ENCODE data around the gene CDH4. TPM values are rescaled to one million over a fixed set of nuclear protein-coding genes. Genes with fewer than 3 reads are reported as not detected.

CDH4 gene
- total and polyA plus RNA-seq, 9 of the 15 experiments (the other 6 are each of a cell fraction or from before 2014, with no cell fraction given) = 0.04 TPM; not detected in 8

GRCh38 chr20:61814244-61814643 lies 562.2 kb downstream of the CDH4 start (continued):
- no peak for TF ChIP-seq ZNF592 (IDR thresholded peaks at IDR 0.05)

GRCh38 chr20:61814726-61815125 lies 562.7 kb downstream of the CDH4 start:
- Histone ChIP-seq H3K4me1 (replicated peaks in 1 of 2; ENCODE audit: control insufficient read depth in 2 of 2, insufficient read depth in 2 of 2, low read length in 2 of 2) (no peaks in the 10 kb centered on the region; a peak in 1 of 5 replicates), H4K20me1 (replicated peaks; ENCODE audit: control insufficient read depth, insufficient read depth, low read length) (peaks cover 3% of the 10 kb centered on the region; the same call in 1 of the 2 replicates), H3K9me1 (ENCODE audit: control insufficient read depth, insufficient read depth, low read length) (no peaks in the 10 kb centered on the region), H3K79me2 (ENCODE audit: control insufficient read depth, insufficient read depth, low read length) (no peaks in the 10 kb centered on the region), H3K4me2 (ENCODE audit: insufficient read depth, low read length) (no peak overlapping the region), H2AFZ (ENCODE audit: low read depth, low read length) (no peak overlapping the region), H3K9ac (ENCODE audit: insufficient read depth in 1 of 2, low read depth in 2 of 2, low read length in 2 of 2) (no peak overlapping the region), H3K27ac (ENCODE audit: extremely low read depth, low read depth, low read length) (no peak overlapping the region), H3K36me3 (ENCODE audit: control insufficient read depth, insufficient read depth, low read length) (no peaks in the 10 kb centered on the region), H3K27me3 (ENCODE audit: control insufficient read depth in 2 of 2, insufficient read depth in 2 of 2, low read length in 2 of 2) (peaks cover 38 to 96% of the 10 kb centered on the region in 2 experiments; a peak in 4 of 5 replicates), H3K9me3 (replicated peaks; ENCODE audit: control insufficient read depth, insufficient read depth, low read depth, low read length) (no peaks in the 10 kb centered on the region), H3K4me3 (no peak overlapping the region)
- POLR2A ChIA-PET = interaction anchor here (0.7 kb wide), 1 partner anchor 168 kb away, joined by 3 read pairs; no protein-coding TSS in a partner anchor
- 2% methylated on average over 9 of the region's 9 CpGs for WGBS (ENCODE audit: insufficient coverage, low coverage, missing lambda C conversion rate)
- CTCF ChIA-PET (ENCODE audit: low intra/inter-chr PET ratio) = no interaction called here
- BruUV-seq (replicated peaks) = no TSS peak
- FAIRE-seq (no peak), DNase-seq (ENCODE audit: extremely low read depth in 1 of 4, low spot score in 3 of 4) (no peak), ATAC-seq (no peak)
- in situ Hi-C loops (cut with MboI) = no loop called here
- intact Hi-C loops (cut with micrococcal nuclease) = no loop called here
- TF ChIP-seq FOXJ2 (tag; IDR thresholded peaks at IDR 0.05) = no peak
- no peak for TF ChIP-seq NUFIP1 (IDR thresholded peaks at IDR 0.05; ENCODE audit: partially characterized antibody)
- TF ChIP-seq RBM39 (optimal IDR thresholded peaks at IDR 0.05; ENCODE audit: low read depth, low read length) = no peak
- TF ChIP-seq MTA3 (IDR thresholded peaks at IDR 0.05; ENCODE audit: borderline replicate concordance) = no peak
- TF ChIP-seq PBX2 (CRISPR knock-in tag; IDR thresholded peaks at IDR 0.05; ENCODE audit: low read depth) = no peak
- TF ChIP-seq PBX2 (tag; conservative IDR thresholded peaks at IDR 0.05; ENCODE audit: low read depth) = no peak
- TF ChIP-seq NCOA1 (IDR thresholded peaks at IDR 0.05; ENCODE audit: low read depth) = no peak
- TF ChIP-seq ATF4 (CRISPR knock-in tag; IDR thresholded peaks at IDR 0.05) = no peak
- no peak for TF ChIP-seq KLF13 (tag; IDR thresholded peaks at IDR 0.05; ENCODE audit: borderline replicate concordance, low read depth)
- no peak for TF ChIP-seq U2AF2 (optimal IDR thresholded peaks at IDR 0.05; ENCODE audit: low read depth, low read length)
- TF ChIP-seq FOXP1 (CRISPR knock-in tag; IDR thresholded peaks at IDR 0.05) = no peak
